SK-N-SH (cell line): ENCODE results near the gene TSACC. TPM values are rescaled to one million over a fixed set of nuclear protein-coding genes. Genes with fewer than 3 reads are reported as not detected.

ENCODE experiments used
- CTCF ChIA-PET: fragments of 300-600, 350-600 bp; formaldehyde crosslinking; extraction: SDS; loops from one replicate; lab custom pipeline; 2021; lab: Yijun Ruan, JAX
- POLR2A ChIA-PET: fragments of 350-600 bp; sonication (Branson Sonifier 250); formaldehyde crosslinking; extraction: SDS; loops from one replicate; lab custom pipeline; 2020; ENCODE audit warnings: antibody characterized with exemption, inconsistent platforms; lab: Yijun Ruan, JAX
- DNase-seq: peaks from one replicate; pipeline ENCODE4 v3.0.0; 2012
- H2AFZ ChIP-seq: fragments of 200-600 bp; sonication (generic); 2 replicates; pipeline ENCODE4 v1.8.1; 2016; ENCODE audit warnings: antibody characterized with exemption, mild to moderate bottlenecking, low read depth
- H3F3A ChIP-seq: fragments of 200-600 bp; sonication (generic); replicated peaks from 2 replicates; pipeline ENCODE3; 2016; ENCODE audit warnings: antibody characterized with exemption, mild to moderate bottlenecking; ENCODE audit not compliant: insufficient read depth
- H3K27ac ChIP-seq, 2 experiments: fragments of 200-500 bp in 1 of 2; fragments of 200-600 bp in 1 of 2; sonication (Bioruptor generic) in 1 of 2; sonication (generic), shearing (Covaris generic) in 1 of 2; 2 replicates each; pipeline versions ENCODE4 v1.5.1 to v1.6.1; 2014 to 2016; ENCODE audit warnings: low read depth in 2 of 2, inconsistent platforms in 1 of 2, low read length in 1 of 2, mild to moderate bottlenecking in 1 of 2, mixed read lengths in 1 of 2
- H3K27me3 ChIP-seq: fragments of 200-600 bp; sonication (generic), shearing (Covaris generic); 2 replicates; pipeline ENCODE4 v1.6.1; 2016; ENCODE audit warnings: mixed run types; ENCODE audit not compliant: insufficient read depth
- H3K36me3 ChIP-seq, 2 experiments: fragments of 200-500 bp in 1 of 2; fragments of 200-600 bp in 1 of 2; sonication (Bioruptor generic) in 1 of 2; sonication (generic) in 1 of 2; replicated peaks in 1 of 2; 2 replicates each; pipeline versions ENCODE3 to v1.5.1; 2014 to 2016; ENCODE audit warnings: low read length in 1 of 2, mild to moderate bottlenecking in 1 of 2; ENCODE audit not compliant: insufficient read depth in 2 of 2, control insufficient read depth in 1 of 2
- H3K4me1 ChIP-seq, 2 experiments: fragments of 200-500 bp in 1 of 2; fragments of 200-600 bp in 1 of 2; sonication (Bioruptor generic) in 1 of 2; sonication (generic), shearing (Covaris generic) in 1 of 2; 2 replicates each; pipeline versions ENCODE4 v1.5.1 to v1.6.1; 2014 to 2016; ENCODE audit warnings: low read depth in 1 of 2, low read length in 1 of 2, mixed run types in 1 of 2; ENCODE audit not compliant: insufficient read depth in 2 of 2, control insufficient read depth in 1 of 2
- H3K4me2 ChIP-seq: fragments of 200-600 bp; sonication (generic), shearing (Covaris generic); 2 replicates; pipeline ENCODE4 v1.6.1; 2017; ENCODE audit warnings: mixed run types
- H3K4me3 ChIP-seq, 2 experiments: fragments of 200-500 bp in 1 of 2; fragments of 200-600 bp in 1 of 2; sonication (Bioruptor generic) in 1 of 2; sonication (generic), shearing (Covaris generic) in 1 of 2; 2 replicates each; pipeline versions ENCODE4 v1.5.1 to v1.8.1; 2014 to 2016; ENCODE audit warnings: low read depth in 2 of 2, inconsistent platforms in 1 of 2, low read length in 1 of 2, mild to moderate bottlenecking in 1 of 2, mixed read lengths in 1 of 2, moderate library complexity in 1 of 2
- H3K79me2 ChIP-seq: fragments of 200-600 bp; sonication (generic); 2 replicates; pipeline ENCODE4 v1.8.1; 2017; ENCODE audit warnings: mild to moderate bottlenecking; ENCODE audit not compliant: insufficient read depth
- H3K9ac ChIP-seq: fragments of 200-600 bp; sonication (generic); 2 replicates; pipeline ENCODE4 v1.6.1; 2017; ENCODE audit warnings: mixed run types
- H3K9me2 ChIP-seq: fragments of 200-600 bp; sonication (generic); 2 replicates; pipeline ENCODE4 v1.6.1; 2017; ENCODE audit warnings: mixed run types
- H3K9me3 ChIP-seq: fragments of 200-600 bp; sonication (generic); 2 replicates; pipeline ENCODE4 v1.6.1; 2017; ENCODE audit warnings: mixed run types, mild to moderate bottlenecking, moderate library complexity
- H4K20me1 ChIP-seq: fragments of 200-600 bp; sonication (generic); 2 replicates; pipeline ENCODE4 v1.6.1; 2017; ENCODE audit warnings: mild to moderate bottlenecking, mixed run types; ENCODE audit not compliant: insufficient read depth
- CHD2 ChIP-seq: fragments of 150-350 bp; IDR thresholded peaks from 2 replicates; pipeline ENCODE4 v1.6.1; 2018; ENCODE audit warnings: low read length; ENCODE audit not compliant: partially characterized antibody
- EP300 ChIP-seq, 2 experiments: IDR thresholded peaks; 2 replicates each; pipeline versions ENCODE4 v1.4.0 to v1.6.1; 2012; ENCODE audit warnings: borderline replicate concordance in 1 of 2, low read depth in 1 of 2, low read length in 1 of 2
- FOXM1 ChIP-seq: IDR thresholded peaks from 2 replicates; pipeline ENCODE4 v1.4.0; 2012; ENCODE audit warnings: low read depth, mild to moderate bottlenecking
- JUND ChIP-seq: IDR thresholded peaks from 2 replicates; pipeline ENCODE4 v1.4.0; 2012
- MAX ChIP-seq: IDR thresholded peaks from 2 replicates; pipeline ENCODE4 v1.4.0; 2012; ENCODE audit warnings: low read depth
- MEF2A ChIP-seq: IDR thresholded peaks from 2 replicates; pipeline ENCODE4 v1.4.0; 2012; ENCODE audit warnings: low read depth, borderline replicate concordance
- NFIC ChIP-seq: IDR thresholded peaks from 2 replicates; pipeline ENCODE4 v1.4.0; 2012; ENCODE audit warnings: borderline replicate concordance
- NRF1 ChIP-seq: IDR thresholded peaks from 2 replicates; pipeline ENCODE4 v1.6.1; 2012; ENCODE audit warnings: low read depth, mild to moderate bottlenecking, low read length
- POLR2AphosphoS5 ChIP-seq: IDR thresholded peaks from 2 replicates; pipeline ENCODE4 v1.6.1; 2012; ENCODE audit warnings: low read depth, low read length
- RAD21 ChIP-seq: IDR thresholded peaks from 2 replicates; pipeline ENCODE4 v1.6.1; 2012; ENCODE audit warnings: mild to moderate bottlenecking, low read length
- RCOR1 ChIP-seq: fragments of 150-350 bp; IDR thresholded peaks from 2 replicates; pipeline ENCODE4 v1.6.1; 2017; ENCODE audit warnings: antibody characterized with exemption, low read length
- RFX5 ChIP-seq: IDR thresholded peaks from 2 replicates; pipeline ENCODE4 v1.6.1; 2012; ENCODE audit warnings: mild to moderate bottlenecking, improper control_type of control experiment, low read length
- TAF1 ChIP-seq: IDR thresholded peaks from 2 replicates; pipeline ENCODE4 v1.6.1; 2012; ENCODE audit warnings: low read depth, mild to moderate bottlenecking, low read length, moderate library complexity, borderline replicate concordance
- TCF12 ChIP-seq: IDR thresholded peaks from 2 replicates; pipeline ENCODE4 v1.4.0; 2012
- USF2 ChIP-seq: fragments of 150-350 bp; IDR thresholded peaks from 2 replicates; pipeline ENCODE4 v1.6.1; 2017; ENCODE audit warnings: antibody characterized with exemption, low read length, low read depth, borderline replicate concordance
- YY1 ChIP-seq: IDR thresholded peaks from 2 replicates; pipeline ENCODE4 v1.4.0; 2012; ENCODE audit warnings: low read depth, mild to moderate bottlenecking
- WGBS: methylation state at CpG from one replicate; pipeline ENCODE4 v1.1.6; 2017; ENCODE audit warnings: low lambda C conversion rate; 5-methylcytosine and 5-hydroxymethylcytosine counted together
- polyA plus RNA-seq, 3 experiments: library from polyadenylated mRNA; depleted of rRNA; stranded (reverse); fragments of >200 nt; gene quantifications; 2 replicates each; pipeline ENCODE4 v1.2.3, GENCODE V29; 2012
- TF ChIP-seq, protein P1 (sequence below): IDR thresholded peaks from 2 replicates; pipeline ENCODE4 v1.6.1; 2012; ENCODE audit warnings: mild to moderate bottlenecking, low read depth, low read length, moderate library complexity
- TF ChIP-seq, protein P2 (sequence below): fragments of 200-600 bp; sonication (generic); IDR thresholded peaks from 2 replicates; pipeline ENCODE4 v1.6.1; 2017; ENCODE audit warnings: antibody characterized with exemption, mild to moderate bottlenecking, moderate library complexity
- TF ChIP-seq, protein P3 (sequence below): fragments of 150-350 bp; IDR thresholded peaks from 2 replicates; pipeline ENCODE4 v1.6.1; 2016; ENCODE audit warnings: mild to moderate bottlenecking, low read depth, low read length

TSACC gene
- polyA plus RNA-seq, 1 of the 3 experiments (the other 2 are of a cell fraction) = 1.5 TPM

GRCh38 chr1:156366378-156367166 is 28.2 kb downstream of the TSACC start:
- Histone ChIP-seq H3K79me2 (no peaks in the 10 kb centered on the region), H4K20me1 (no peaks in the 10 kb centered on the region), H3K9me2 (no peaks in the 10 kb centered on the region), H3K4me2 (no peak overlapping the region), H3F3A (no peaks in the 10 kb centered on the region), H2AFZ (no peak overlapping the region), H3K27me3 (no peaks in the 10 kb centered on the region; the same call in 1 of the 2 replicates), H3K27ac (no peak overlapping the region), H3K4me3 (no peak overlapping the region), H3K36me3 (no peaks in the 10 kb centered on the region), H3K9me3 (no peaks in the 10 kb centered on the region), H3K4me1 (peaks cover 0 to 17% of the 10 kb centered on the region in 2 experiments; a peak in 1 of 4 replicates), H3K9ac (no peak overlapping the region)
- TF ChIP-seq MEF2A = no peak
- no peak for TF ChIP-seq CHD2
- no peak for TF ChIP-seq RAD21
- no peak for TF ChIP-seq JUND
- no peak for TF ChIP-seq TCF12
- no peak for TF ChIP-seq YY1
- TF ChIP-seq, protein P1, sequence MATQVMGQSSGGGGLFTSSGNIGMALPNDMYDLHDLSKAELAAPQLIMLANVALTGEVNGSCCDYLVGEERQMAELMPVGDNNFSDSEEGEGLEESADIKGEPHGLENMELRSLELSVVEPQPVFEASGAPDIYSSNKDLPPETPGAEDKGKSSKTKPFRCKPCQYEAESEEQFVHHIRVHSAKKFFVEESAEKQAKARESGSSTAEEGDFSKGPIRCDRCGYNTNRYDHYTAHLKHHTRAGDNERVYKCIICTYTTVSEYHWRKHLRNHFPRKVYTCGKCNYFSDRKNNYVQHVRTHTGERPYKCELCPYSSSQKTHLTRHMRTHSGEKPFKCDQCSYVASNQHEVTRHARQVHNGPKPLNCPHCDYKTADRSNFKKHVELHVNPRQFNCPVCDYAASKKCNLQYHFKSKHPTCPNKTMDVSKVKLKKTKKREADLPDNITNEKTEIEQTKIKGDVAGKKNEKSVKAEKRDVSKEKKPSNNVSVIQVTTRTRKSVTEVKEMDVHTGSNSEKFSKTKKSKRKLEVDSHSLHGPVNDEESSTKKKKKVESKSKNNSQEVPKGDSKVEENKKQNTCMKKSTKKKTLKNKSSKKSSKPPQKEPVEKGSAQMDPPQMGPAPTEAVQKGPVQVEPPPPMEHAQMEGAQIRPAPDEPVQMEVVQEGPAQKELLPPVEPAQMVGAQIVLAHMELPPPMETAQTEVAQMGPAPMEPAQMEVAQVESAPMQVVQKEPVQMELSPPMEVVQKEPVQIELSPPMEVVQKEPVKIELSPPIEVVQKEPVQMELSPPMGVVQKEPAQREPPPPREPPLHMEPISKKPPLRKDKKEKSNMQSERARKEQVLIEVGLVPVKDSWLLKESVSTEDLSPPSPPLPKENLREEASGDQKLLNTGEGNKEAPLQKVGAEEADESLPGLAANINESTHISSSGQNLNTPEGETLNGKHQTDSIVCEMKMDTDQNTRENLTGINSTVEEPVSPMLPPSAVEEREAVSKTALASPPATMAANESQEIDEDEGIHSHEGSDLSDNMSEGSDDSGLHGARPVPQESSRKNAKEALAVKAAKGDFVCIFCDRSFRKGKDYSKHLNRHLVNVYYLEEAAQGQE = no peak
- no peak for TF ChIP-seq TAF1
- TF ChIP-seq MAX = no peak
- TF ChIP-seq, protein P2, sequence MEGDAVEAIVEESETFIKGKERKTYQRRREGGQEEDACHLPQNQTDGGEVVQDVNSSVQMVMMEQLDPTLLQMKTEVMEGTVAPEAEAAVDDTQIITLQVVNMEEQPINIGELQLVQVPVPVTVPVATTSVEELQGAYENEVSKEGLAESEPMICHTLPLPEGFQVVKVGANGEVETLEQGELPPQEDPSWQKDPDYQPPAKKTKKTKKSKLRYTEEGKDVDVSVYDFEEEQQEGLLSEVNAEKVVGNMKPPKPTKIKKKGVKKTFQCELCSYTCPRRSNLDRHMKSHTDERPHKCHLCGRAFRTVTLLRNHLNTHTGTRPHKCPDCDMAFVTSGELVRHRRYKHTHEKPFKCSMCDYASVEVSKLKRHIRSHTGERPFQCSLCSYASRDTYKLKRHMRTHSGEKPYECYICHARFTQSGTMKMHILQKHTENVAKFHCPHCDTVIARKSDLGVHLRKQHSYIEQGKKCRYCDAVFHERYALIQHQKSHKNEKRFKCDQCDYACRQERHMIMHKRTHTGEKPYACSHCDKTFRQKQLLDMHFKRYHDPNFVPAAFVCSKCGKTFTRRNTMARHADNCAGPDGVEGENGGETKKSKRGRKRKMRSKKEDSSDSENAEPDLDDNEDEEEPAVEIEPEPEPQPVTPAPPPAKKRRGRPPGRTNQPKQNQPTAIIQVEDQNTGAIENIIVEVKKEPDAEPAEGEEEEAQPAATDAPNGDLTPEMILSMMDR = no peak
- TF ChIP-seq POLR2AphosphoS5 = no peak
- no peak for TF ChIP-seq NFIC
- TF ChIP-seq NRF1 = no peak
- TF ChIP-seq, protein P3, sequence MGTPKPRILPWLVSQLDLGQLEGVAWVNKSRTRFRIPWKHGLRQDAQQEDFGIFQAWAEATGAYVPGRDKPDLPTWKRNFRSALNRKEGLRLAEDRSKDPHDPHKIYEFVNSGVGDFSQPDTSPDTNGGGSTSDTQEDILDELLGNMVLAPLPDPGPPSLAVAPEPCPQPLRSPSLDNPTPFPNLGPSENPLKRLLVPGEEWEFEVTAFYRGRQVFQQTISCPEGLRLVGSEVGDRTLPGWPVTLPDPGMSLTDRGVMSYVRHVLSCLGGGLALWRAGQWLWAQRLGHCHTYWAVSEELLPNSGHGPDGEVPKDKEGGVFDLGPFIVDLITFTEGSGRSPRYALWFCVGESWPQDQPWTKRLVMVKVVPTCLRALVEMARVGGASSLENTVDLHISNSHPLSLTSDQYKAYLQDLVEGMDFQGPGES = no peak
- no peak for TF ChIP-seq FOXM1
- no peak for TF ChIP-seq RCOR1
- no peak for TF ChIP-seq USF2
- TF ChIP-seq EP300 (IDR thresholded peaks at IDR 0.05; ENCODE audit: borderline replicate concordance in 1 of 2, low read depth in 1 of 2, low read length in 1 of 2) = no peak
- TF ChIP-seq RFX5 = no peak
- ChIA-PET POLR2A (no interaction called here), CTCF (interaction anchor here (0.6 to 11.5 kb wide), 4 partner anchors 11 to 79 kb away, joined by 3 to 117 read pairs (median 4); no protein-coding TSS in a partner anchor)
- no peak for DNase-seq
- 69% methylated on average over 5 of the region's 5 CpGs for WGBS
